GM12873 (cell line): ENCODE results near the gene KRTAP10-5.

Experiments used
- TF ChIP-seq, protein P1 (sequence below): IDR thresholded peaks from 2 replicates; pipeline ENCODE4 v1.5.1; 2012; ENCODE audit warnings: low read depth, mild to moderate bottlenecking, moderate library complexity, low read length, control low read depth; ENCODE audit not compliant: insufficient read depth; ENCODE audit errors: missing control alignments

The KRTAP10-5 gene

GRCh38 chr21:44618909-44619308, 38.5 kb upstream of the KRTAP10-5 start:
- TF ChIP-seq, protein P1, sequence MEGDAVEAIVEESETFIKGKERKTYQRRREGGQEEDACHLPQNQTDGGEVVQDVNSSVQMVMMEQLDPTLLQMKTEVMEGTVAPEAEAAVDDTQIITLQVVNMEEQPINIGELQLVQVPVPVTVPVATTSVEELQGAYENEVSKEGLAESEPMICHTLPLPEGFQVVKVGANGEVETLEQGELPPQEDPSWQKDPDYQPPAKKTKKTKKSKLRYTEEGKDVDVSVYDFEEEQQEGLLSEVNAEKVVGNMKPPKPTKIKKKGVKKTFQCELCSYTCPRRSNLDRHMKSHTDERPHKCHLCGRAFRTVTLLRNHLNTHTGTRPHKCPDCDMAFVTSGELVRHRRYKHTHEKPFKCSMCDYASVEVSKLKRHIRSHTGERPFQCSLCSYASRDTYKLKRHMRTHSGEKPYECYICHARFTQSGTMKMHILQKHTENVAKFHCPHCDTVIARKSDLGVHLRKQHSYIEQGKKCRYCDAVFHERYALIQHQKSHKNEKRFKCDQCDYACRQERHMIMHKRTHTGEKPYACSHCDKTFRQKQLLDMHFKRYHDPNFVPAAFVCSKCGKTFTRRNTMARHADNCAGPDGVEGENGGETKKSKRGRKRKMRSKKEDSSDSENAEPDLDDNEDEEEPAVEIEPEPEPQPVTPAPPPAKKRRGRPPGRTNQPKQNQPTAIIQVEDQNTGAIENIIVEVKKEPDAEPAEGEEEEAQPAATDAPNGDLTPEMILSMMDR = no peak

- TF ChIP-seq, protein P1 = peak; percentile 31
Observed at GRCh38 chr21:44618504-44618903, 38.1 kb upstream of the KRTAP10-5 start.

- TF ChIP-seq, protein P1 = no peak
Observed at GRCh38 chr21:44617071-44617501, 36.7 kb upstream of the KRTAP10-5 start.

GRCh38 chr21:44616591-44616926, 36.2 kb upstream of the KRTAP10-5 start:
- TF ChIP-seq, protein P1 = no peak

GRCh38 chr21:44615911-44616590, 35.6 kb upstream of the KRTAP10-5 start:
- TF ChIP-seq, protein P1 = no peak

- TF ChIP-seq, protein P1 = no peak
Observed at GRCh38 chr21:44615466-44615865, 35.1 kb upstream of the KRTAP10-5 start.

DNA sequence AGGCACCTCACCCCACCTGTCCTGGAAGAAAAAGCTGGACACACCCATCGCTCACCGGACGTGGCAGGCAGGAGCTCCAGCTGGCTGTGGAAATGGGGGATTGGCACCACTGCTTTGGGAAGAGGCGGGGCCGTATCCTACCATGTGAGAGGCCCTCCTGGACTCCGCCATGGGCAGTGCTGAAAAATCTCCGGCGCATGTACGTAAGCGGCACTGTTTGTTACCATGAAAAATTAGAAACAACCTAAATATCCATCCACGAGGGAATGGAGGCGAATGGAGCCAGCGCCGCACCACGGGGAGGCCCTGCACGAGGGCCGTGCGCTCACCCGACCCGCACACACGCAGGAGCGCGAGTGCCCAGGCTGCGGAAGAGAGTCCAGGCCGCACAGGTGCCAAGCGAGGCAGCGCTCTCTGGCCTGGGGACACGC, 34.6 kb upstream of the KRTAP10-5 start:
- TF ChIP-seq, protein P1 = no peak

DNA sequence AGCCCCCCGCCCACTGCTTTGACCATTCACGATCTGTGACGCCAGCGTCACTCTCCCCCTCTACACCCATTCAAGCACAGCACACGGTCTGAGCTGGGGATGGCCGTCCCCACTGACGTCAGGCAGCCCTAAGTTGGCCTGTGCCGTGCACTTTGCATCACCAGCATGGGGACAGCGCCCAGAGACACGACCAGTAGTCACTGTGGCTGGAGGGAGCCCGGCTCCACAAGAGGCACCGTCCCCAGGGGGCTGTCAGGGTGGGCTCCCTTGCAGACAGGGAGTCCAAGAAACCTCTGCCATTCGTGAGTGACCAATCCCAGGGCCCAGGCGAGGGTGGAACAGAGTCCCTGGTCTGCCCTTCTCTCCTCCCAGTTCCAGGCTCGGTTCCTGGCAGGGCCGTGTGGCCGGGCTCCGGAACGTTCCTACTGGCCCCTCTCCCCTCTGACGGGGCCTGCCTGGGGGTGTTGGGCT, 33.8 kb upstream of the KRTAP10-5 start:
- TF ChIP-seq, protein P1 = no peak
